Neural progenitor cell (in vitro differentiated cells): ENCODE results near the gene RB1.

Source experiments
- EZH2phosphoT487 ChIP-seq: fragments of 200-600 bp; sonication (generic); IDR thresholded peaks from 2 replicates; pipeline ENCODE4 v1.6.1; 2017; ENCODE audit warnings: antibody characterized with exemption
- TF ChIP-seq, protein P1 (sequence below): fragments of 200-600 bp; sonication (generic); IDR thresholded peaks from 2 replicates; pipeline ENCODE4 v1.5.1; 2017; ENCODE audit warnings: antibody characterized with exemption, mild to moderate bottlenecking

GRCh38 chr13:48266701-48267639 lies 36.6 kb upstream of the RB1 start:
- TF ChIP-seq, protein P1, sequence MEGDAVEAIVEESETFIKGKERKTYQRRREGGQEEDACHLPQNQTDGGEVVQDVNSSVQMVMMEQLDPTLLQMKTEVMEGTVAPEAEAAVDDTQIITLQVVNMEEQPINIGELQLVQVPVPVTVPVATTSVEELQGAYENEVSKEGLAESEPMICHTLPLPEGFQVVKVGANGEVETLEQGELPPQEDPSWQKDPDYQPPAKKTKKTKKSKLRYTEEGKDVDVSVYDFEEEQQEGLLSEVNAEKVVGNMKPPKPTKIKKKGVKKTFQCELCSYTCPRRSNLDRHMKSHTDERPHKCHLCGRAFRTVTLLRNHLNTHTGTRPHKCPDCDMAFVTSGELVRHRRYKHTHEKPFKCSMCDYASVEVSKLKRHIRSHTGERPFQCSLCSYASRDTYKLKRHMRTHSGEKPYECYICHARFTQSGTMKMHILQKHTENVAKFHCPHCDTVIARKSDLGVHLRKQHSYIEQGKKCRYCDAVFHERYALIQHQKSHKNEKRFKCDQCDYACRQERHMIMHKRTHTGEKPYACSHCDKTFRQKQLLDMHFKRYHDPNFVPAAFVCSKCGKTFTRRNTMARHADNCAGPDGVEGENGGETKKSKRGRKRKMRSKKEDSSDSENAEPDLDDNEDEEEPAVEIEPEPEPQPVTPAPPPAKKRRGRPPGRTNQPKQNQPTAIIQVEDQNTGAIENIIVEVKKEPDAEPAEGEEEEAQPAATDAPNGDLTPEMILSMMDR = no peak
- no peak for TF ChIP-seq EZH2phosphoT487
